Lung (tissue), 12 donors: ENCODE data around the gene CEP128. TPM values are rescaled to one million over a fixed set of nuclear protein-coding genes. Genes with fewer than 3 reads are reported as not detected.

Experiments
- ATAC-seq: fragments of 200-7000 bp; cut with Tn5 transposase; one replicate; pipeline ENCODE4 v1.9.1; 2020; ENCODE audit warnings: moderate number of reproducible peaks; ENCODE audit not compliant: insufficient read depth, low FRiP score
- DNase-seq, 3 donors: peaks; one replicate each; pipeline ENCODE4 v3.0.0-alpha.2; 2013 to 2017
- H3K27ac ChIP-seq, 2 donors: one replicate each; pipeline ENCODE4 v1.5.1; 2013; ENCODE audit warnings: mild to moderate bottlenecking in 2 of 2, moderate library complexity in 2 of 2, control low read depth in 1 of 2, inconsistent platforms in 1 of 2, low read depth in 1 of 2, low read length in 1 of 2
- H3K27me3 ChIP-seq, 3 donors: one replicate each; pipeline ENCODE4 v1.5.1; 2013; ENCODE audit warnings: low read length in 2 of 3; ENCODE audit not compliant: control insufficient read depth in 3 of 3, insufficient read depth in 3 of 3
- H3K36me3 ChIP-seq, 4 donors: one replicate each; pipeline ENCODE4 v1.5.1; 2013; ENCODE audit warnings: low read length in 4 of 4, mild to moderate bottlenecking in 1 of 4, moderate library complexity in 1 of 4; ENCODE audit not compliant: control insufficient read depth in 4 of 4, insufficient read depth in 4 of 4
- H3K4me1 ChIP-seq, 5 donors: one replicate each; pipeline ENCODE4 v1.5.1; 2013; ENCODE audit warnings: low read length in 5 of 5, mild to moderate bottlenecking in 2 of 5, moderate library complexity in 1 of 5; ENCODE audit not compliant: control insufficient read depth in 5 of 5, insufficient read depth in 5 of 5
- H3K4me3 ChIP-seq: one replicate; pipeline ENCODE4 v1.5.1; 2013; ENCODE audit warnings: mild to moderate bottlenecking, control low read depth, moderate library complexity
- H3K9ac ChIP-seq, 2 donors: one replicate each; pipeline ENCODE4 v1.5.1; 2013; ENCODE audit warnings: low read length in 2 of 2, control low read depth in 1 of 2; ENCODE audit not compliant: insufficient read depth in 1 of 2
- H3K9me3 ChIP-seq, 4 donors: one replicate each; pipeline ENCODE4 v1.5.1; 2013; ENCODE audit warnings: low read length in 3 of 4, mild to moderate bottlenecking in 1 of 4, moderate library complexity in 1 of 4; ENCODE audit not compliant: control insufficient read depth in 4 of 4, insufficient read depth in 3 of 4
- CTCF ChIP-seq: IDR thresholded peaks from 2 replicates; pipeline ENCODE4 v1.5.1; 2012; ENCODE audit warnings: mild to moderate bottlenecking; ENCODE audit errors: control extremely low read depth, extremely low read depth
- WGBS, 2 donors: extraction: QIAGEN DNeasy Blood & Tissue Kit; methylation state at CpG; one replicate each; pipeline ENCODE4 v1.1.7; 2013; 5-methylcytosine and 5-hydroxymethylcytosine counted together
- polyA plus RNA-seq, 2 donors: library from polyadenylated mRNA; stranded (reverse); fragments of 200-250 nt; gene quantifications; one replicate each; pipeline ENCODE4 v1.2.1, GENCODE V29; 2013
- total RNA-seq, 2 donors: library from RNA; depleted of rRNA in 1 of 2; stranded (reverse); fragments of >200 nt in 1 of 2; gene quantifications; one replicate each; pipeline ENCODE4 v1.2.1, GENCODE V29; 2014 to 2021
- donor health status: control.
- donor health status: control.
- donor health status: Bipolar disorder and iron deficiency.
- donor health status: healthy.
- donor health status: DM: yes; HTN: yes; CAD: no.

Gene CEP128
- total and polyA plus RNA-seq, 4 donors, result 1.1 to 12.0 (median 6.2) TPM

GRCh38 chr14:80538633-80539375, 402.7 kb downstream of the CEP128 start:
- WGBS, 2 donors, result 92% methylated on average over 7 of the region's 7 CpGs
- no peak overlapping the region for H3K9ac ChIP-seq
- H3K36me3 ChIP-seq, result no peaks in the 10 kb centered on the region
- no peak for TF ChIP-seq CTCF
- no peak for ATAC-seq
- peaks cover 0 to 5% (median under 1%) of the 10 kb centered on the region in 4 donors for H3K9me3 ChIP-seq
- no peaks in the 10 kb centered on the region for H3K27me3 ChIP-seq
- H3K27ac ChIP-seq, result no peak overlapping the region
- no peak for DNase-seq
- H3K4me3 ChIP-seq, result no peak overlapping the region
- peaks cover 0 to 6% (median 0%) of the 10 kb centered on the region in 5 donors for H3K4me1 ChIP-seq

GRCh38 chr14:80537626-80538025, 403.9 kb downstream of the CEP128 start:
- Histone ChIP-seq H3K9ac (no peak overlapping the region), H3K4me3 (no peak overlapping the region), H3K4me1 (peaks cover 0 to 6% (median 0%) of the 10 kb centered on the region in 5 donors), H3K27ac (no peak overlapping the region), H3K27me3 (no peaks in the 10 kb centered on the region), H3K9me3 (peaks cover 0 to 5% (median under 1%) of the 10 kb centered on the region in 4 donors), H3K36me3 (no peaks in the 10 kb centered on the region)
- DNase-seq (no peak), ATAC-seq (no peak)
- 96% methylated on average over 5 of the region's 5 CpGs for WGBS, 2 donors
- TF ChIP-seq CTCF, result no peak

- peaks cover 0 to 6% (median 0%) of the 10 kb centered on the region in 5 donors for H3K4me1 ChIP-seq
- H3K27me3 ChIP-seq, result no peaks in the 10 kb centered on the region
- no peak overlapping the region for H3K9ac ChIP-seq
- no peak overlapping the region for H3K27ac ChIP-seq
- no peak for TF ChIP-seq CTCF
- 78 to 84% methylated on average over 4 of the region's 4 CpGs for WGBS, 2 donors
- peak in 2 of 3 donors; percentile 26 to 44 for DNase-seq
- H3K9me3 ChIP-seq, result peaks cover 0 to 5% (median under 1%) of the 10 kb centered on the region in 4 donors
- no peaks in the 10 kb centered on the region for H3K36me3 ChIP-seq
- H3K4me3 ChIP-seq, result no peak overlapping the region
- no peak for ATAC-seq
Observed at GRCh38 chr14:80536456-80536855, 405.1 kb downstream of the CEP128 start.
